MM.1S (cell line): ENCODE data around the gene GNAT1.

Experiments
- CTCF ChIP-seq: fragments of 300-600 bp; sonication (generic); IDR thresholded peaks from 2 replicates; pipeline ENCODE4 v1.5.1; 2016; ENCODE audit warnings: antibody characterized with exemption, low read length, mixed read lengths
- EZH2 ChIP-seq: fragments of 300-600 bp; sonication (generic); optimal IDR thresholded peaks from 2 replicates; pipeline ENCODE3; 2017; ENCODE audit warnings: low read depth, mild to moderate bottlenecking, antibody characterized with exemption, low read length, mixed read lengths

- TF ChIP-seq EZH2 = no peak
- no peak for TF ChIP-seq CTCF
These were observed 33.4 kb upstream of the GNAT1 start for GRCh38 chr3:50157827-50158529.
